Epithelial cell of esophagus (primary cell): ENCODE results near the gene CIBAR2.

Source experiments
- DNase-seq: peaks from one replicate; pipeline ENCODE4 v3.0.0; 2010; ENCODE audit warnings: low read depth
- H3K4me3 ChIP-seq: 2 replicates; pipeline ENCODE4 v1.5.1; 2011; ENCODE audit warnings: mild to moderate bottlenecking, low read length, control low read depth
- CTCF ChIP-seq: IDR thresholded peaks from 2 replicates; pipeline ENCODE4 v1.5.1; 2011; ENCODE audit warnings: low read depth, mild to moderate bottlenecking, low read length, control low read depth, inconsistent platforms; ENCODE audit not compliant: insufficient read depth; ENCODE audit errors: missing control alignments

Gene CIBAR2

GRCh38 chr16:85072076-85072860 lies 40.0 kb downstream of the CIBAR2 start:
- no peak for DNase-seq
- no peak overlapping the region for H3K4me3 ChIP-seq
- no peak for TF ChIP-seq CTCF

GRCh38 chr16:85069171-85069570 lies 43.1 kb downstream of the CIBAR2 start:
- no peak for DNase-seq
- no peak overlapping the region for H3K4me3 ChIP-seq
- TF ChIP-seq CTCF: no peak

GRCh38 chr16:85068746-85069145 lies 43.5 kb downstream of the CIBAR2 start:
- DNase-seq: peak; percentile 48
- H3K4me3 ChIP-seq: no peak overlapping the region
- no peak for TF ChIP-seq CTCF

- no peak for DNase-seq
- no peak overlapping the region for H3K4me3 ChIP-seq
- TF ChIP-seq CTCF: no peak
Observed at GRCh38 chr16:85067426-85067825, 44.8 kb downstream of the CIBAR2 start.

- TF ChIP-seq CTCF: no peak
- H3K4me3 ChIP-seq: no peak overlapping the region
- no peak for DNase-seq
Observed at GRCh38 chr16:85067024-85067423, 45.2 kb downstream of the CIBAR2 start.

- no peak overlapping the region for H3K4me3 ChIP-seq
- DNase-seq: no peak
- no peak for TF ChIP-seq CTCF
Observed at GRCh38 chr16:85066346-85066885, 45.9 kb downstream of the CIBAR2 start.

GRCh38 chr16:85065099-85065498 lies 47.2 kb downstream of the CIBAR2 start:
- DNase-seq: no peak
- TF ChIP-seq CTCF: no peak
- no peak overlapping the region for H3K4me3 ChIP-seq
